HG02938 (cell line): ENCODE data around the gene CADM1.
"Not testable (repeated sequence)": the region's sequence is repeated elsewhere in the genome, so short reads cannot be mapped to it uniquely, and the experiment has no call there.

Experiments
- ATAC-seq: cut with Tn5 transposase; IDR thresholded peaks from one replicate; pipeline ENCODE4 v1.9.1; 2021; ENCODE audit warnings: mild to moderate bottlenecking, moderate library complexity; ENCODE audit not compliant: unreplicated experiment

CADM1 gene

GRCh38 chr11:115481528-115481927 is 22.7 kb downstream of the CADM1 start:
- no peak for ATAC-seq

DNA sequence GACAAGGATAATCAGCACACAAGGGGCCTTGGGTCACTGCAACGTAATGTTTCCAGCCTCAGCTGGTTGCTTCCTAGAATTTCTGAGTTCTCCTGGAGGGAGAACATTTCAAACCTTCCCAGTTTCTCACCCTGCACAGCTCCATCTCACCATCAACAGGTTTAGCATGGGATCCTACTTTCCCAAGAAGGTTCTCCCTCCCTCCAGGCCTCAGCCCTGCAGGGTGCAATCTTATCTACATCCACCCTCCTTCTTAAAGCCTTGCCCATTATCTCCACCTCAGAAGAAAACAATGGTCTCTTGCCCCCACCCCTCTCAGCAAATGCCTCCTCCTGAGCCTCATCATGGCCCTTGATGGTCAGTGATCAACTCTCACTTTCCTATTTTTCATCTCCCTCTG is 23.6 kb downstream of the CADM1 start:
- no peak for ATAC-seq

DNA sequence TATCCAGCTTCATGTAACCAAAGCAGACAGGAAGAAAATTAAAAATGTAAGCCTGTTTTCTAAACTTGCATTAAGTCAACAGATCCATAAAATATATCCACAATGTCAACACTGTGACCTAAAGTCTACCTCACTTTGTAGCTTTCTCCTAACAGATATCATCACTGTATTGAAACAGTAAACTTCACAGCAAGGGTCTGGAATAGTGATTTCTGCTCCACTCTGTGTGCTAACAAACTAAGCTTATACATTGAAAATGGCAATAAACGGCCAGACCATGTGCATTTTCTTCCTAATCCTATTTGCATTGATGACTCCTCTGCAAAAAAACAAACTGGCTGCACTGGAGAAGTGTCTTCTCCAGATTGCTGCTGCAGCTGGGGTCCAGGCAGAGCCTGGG is 26.8 kb downstream of the CADM1 start:
- ATAC-seq: no peak

GRCh38 chr11:115476463-115477286 is 27.5 kb downstream of the CADM1 start:
- no peak for ATAC-seq

DNA sequence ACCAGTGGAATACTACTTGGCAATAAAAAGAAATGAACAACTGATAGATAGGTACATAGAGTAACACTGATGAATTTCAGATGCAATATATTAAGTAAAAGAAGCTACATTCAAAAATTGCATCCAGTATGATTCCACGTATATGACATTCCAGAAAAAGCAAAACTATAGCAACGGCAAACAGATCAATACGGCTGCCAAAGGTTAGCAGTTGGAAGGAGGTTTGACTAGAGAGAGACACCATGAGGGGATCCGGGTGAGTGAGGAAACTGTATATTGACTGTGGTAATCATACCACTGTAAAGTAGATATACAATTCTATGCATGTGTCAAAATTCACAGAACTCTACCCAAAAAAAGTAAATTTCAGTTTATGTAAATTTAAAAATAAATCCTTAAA is 28.7 kb downstream of the CADM1 start:
- no peak for ATAC-seq

DNA sequence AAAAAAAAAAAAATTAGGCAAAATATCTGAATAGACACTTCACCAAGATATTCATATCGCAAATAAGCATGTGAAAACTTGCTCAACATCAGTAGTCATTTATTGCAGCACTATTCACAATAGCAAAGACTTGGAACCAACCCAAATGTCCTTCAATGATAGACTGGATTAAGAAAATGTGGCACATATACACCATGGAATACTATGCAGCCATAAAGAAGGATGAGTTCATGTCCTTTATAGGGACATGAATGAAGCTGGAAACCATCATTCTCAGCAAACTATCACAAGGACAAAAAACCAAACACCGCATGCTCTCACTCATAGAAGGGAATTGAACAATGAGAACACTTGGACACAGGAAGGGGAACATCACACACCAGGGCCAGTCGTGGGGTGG is 29.9 kb downstream of the CADM1 start:
- not testable (repeated sequence) for ATAC-seq

- no peak for ATAC-seq
Measured at GRCh38 chr11:115473167-115473566, 31.0 kb downstream of the CADM1 start.

- ATAC-seq: peak; percentile 60
Measured at GRCh38 chr11:115471367-115471766, 32.8 kb downstream of the CADM1 start.

GRCh38 chr11:115470928-115471327 is 33.3 kb downstream of the CADM1 start:
- ATAC-seq: no peak

DNA sequence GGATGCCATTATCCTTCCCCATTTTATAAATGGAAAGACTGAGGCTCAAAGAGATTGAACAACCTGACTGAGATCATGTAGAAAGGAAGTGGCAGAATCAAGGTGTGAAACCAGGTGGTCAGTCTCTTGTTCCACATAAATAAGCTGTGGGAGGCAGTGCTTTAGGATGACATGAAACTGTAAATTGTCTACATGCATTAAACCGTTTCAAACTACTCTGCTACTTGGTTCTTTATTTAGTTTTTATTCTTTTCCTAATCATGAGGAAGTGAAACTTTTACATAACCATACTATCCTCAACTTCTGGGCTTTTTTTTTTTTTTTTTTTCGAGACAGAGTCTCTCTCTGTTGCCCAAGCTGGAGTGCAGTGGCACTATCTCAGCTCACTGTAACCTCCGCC is 34.9 kb downstream of the CADM1 start:
- no peak for ATAC-seq

DNA sequence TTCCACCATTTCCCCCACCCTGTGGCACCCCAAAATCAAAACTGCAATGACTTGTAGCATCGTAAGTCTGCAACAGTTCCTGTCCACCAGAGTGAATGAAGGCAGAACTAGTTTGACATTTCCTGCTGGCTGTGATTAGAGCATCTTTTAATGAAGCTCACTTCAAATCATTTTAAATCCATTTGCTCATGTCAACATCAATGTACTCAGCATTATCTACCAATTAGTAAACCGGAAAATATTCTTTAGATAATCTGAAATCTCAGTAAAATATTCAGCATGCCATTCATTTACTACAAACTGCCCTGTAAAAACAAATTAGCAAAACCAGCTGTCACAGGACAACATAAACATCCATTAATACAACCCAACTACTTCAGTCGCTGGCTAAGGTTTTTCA is 38.1 kb downstream of the CADM1 start:
- no peak for ATAC-seq

- no peak for ATAC-seq
Measured at GRCh38 chr11:115464269-115464668, 39.9 kb downstream of the CADM1 start.

GRCh38 chr11:115463606-115464005 is 40.6 kb downstream of the CADM1 start:
- no peak for ATAC-seq

DNA sequence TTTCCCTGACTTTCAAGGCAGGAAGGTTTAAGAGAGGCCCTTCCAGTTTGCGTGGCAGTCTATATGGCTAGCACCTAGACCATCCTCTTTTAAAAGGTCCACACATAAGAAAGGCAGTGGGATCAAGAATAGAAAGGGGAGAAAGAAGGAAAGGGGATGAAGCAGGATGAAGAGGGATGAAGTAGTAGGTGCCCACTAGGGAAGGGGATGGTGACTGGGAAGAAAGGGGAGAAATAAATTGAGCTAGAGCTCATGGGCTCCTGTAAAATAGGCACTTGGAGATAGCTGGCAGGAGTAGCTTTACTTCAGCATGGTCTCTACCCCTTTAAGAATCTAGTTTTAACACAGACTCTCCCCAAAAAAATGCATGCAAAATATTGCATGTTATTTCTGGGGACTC is 41.5 kb downstream of the CADM1 start:
- ATAC-seq: no peak

GRCh38 chr11:115462004-115462541 is 42.1 kb downstream of the CADM1 start:
- no peak for ATAC-seq

- no peak for ATAC-seq
Measured at GRCh38 chr11:115460512-115460911, 43.7 kb downstream of the CADM1 start.

DNA sequence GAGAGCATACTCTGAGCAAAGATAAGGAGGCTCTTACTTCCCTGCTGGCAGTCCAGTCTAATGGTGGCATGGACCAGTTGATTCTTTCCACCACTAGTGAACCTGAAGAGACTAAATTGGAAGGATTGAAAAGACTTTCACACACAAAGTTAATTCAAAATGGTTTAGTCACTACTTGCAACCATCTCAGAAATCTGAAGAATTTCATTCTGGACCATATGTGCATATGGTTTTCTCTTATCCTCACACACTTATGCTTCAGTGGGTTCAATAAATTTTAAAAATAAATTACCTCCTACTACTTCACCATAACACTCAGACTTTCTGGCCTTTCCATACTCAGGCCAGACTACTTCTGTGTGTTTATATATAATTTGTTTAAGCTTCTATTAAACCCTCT is 44.7 kb downstream of the CADM1 start:
- no peak for ATAC-seq

DNA sequence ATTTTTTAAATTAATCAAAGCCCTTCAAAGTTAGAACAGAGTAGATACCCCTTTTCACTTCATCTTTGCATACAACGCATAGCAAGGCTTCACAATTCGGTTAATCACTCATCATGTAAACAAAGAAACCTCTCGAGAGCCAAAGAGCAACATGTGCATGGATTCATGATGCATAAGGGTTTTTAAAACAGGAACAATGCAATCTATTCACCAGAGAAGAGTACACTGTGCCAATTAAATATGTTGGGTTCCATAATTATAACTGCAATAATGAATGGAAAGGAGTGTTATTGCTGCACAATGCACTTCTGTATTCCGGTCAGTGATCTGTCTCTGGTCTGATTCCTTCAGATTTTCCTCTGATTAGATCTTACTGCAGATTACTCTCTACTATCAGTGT is 45.3 kb downstream of the CADM1 start:
- no peak for ATAC-seq

DNA sequence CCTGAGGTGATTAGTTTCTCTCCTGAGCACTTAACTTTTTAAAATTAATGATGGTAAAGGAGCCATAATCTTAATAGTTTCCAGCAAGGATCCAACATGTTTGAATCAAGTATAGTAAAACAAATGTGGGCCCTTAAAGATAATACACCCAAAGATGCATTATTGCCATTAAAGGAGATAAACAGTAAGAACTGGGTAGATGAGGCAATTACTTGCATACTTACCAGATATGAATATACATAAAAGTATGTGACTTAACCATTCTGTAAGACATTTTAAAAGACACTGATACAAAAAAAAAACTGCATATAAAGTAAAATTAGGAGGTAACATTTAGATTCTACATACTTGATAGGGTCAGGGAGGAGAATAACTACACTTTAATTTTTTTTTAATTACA is 48.2 kb downstream of the CADM1 start:
- no peak for ATAC-seq

GRCh38 chr11:115455613-115456012 is 48.6 kb downstream of the CADM1 start:
- no peak for ATAC-seq

- ATAC-seq: no peak
Measured at GRCh38 chr11:115454525-115454924, 49.7 kb downstream of the CADM1 start.

DNA sequence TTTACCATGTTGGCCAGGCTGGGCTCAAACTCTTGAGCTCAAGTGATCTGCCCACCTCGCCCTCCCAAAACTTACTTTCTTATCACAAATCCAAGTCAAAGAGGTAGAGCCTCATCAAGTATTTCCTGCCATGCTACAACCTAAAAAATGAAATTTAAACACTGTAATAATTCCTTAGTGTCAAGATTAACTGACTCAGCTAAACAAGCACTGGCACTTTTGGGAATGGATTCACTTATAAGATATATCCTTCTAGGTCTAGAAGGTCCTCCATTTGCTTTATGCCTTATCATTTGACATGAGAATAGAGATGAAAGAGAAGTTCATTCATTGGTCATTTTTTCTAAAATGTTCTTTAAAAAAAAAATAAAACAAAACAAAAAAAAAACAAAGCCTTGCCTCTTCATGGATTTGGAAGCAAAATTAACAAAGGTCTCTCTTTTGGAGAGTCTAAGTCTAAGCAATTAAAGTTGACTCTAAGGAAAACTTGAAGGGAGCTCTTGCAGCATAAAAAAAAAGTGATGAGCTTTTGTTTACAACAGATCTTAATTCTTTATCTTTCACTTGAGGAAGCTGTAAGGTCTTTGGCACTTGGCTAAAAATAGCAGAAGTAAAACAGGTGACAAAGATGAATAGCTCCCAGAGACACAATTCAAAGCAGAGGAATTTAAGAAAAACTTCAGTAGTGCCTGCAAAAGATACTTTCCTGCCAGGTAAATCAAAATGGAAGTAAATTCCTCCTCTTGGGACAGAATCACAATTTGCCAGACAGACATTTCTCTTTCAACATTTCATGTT is 50.3 kb downstream of the CADM1 start:
- no peak for ATAC-seq
